HG02623 (cell line): ENCODE measurements around the gene WIPF3.

Experiments
- ATAC-seq: cut with Tn5 transposase; IDR thresholded peaks from one replicate; pipeline ENCODE4 v1.9.1; 2021; ENCODE audit warnings: moderate library complexity; ENCODE audit not compliant: unreplicated experiment

Gene WIPF3

DNA sequence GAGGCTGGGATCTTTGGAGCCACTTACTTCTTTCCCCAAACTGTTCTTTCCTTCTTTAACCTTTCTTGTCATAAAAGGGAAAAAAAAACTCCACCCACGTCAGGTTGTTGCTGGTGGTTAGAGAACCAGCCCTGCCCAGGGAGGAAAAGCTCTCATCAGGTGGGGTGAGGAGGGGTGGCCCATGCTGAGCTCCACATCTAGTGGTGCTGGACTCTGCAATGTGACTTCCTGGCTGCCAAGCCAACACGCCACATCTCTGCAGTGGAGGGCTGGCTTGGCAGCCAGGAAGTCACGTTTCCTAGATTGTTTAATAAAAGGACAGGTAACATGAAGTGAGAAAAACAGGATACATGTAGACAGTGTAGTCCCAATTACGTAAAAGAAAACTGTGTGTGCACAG lies 37.4 kb downstream of the WIPF3 start:
- ATAC-seq: no peak

GRCh38 chr7:29844559-29844958 lies 38.3 kb downstream of the WIPF3 start:
- ATAC-seq: no peak

GRCh38 chr7:29847496-29847895 lies 41.2 kb downstream of the WIPF3 start:
- no peak for ATAC-seq

- ATAC-seq: no peak
Observed at GRCh38 chr7:29847916-29848315, 41.6 kb downstream of the WIPF3 start.

DNA sequence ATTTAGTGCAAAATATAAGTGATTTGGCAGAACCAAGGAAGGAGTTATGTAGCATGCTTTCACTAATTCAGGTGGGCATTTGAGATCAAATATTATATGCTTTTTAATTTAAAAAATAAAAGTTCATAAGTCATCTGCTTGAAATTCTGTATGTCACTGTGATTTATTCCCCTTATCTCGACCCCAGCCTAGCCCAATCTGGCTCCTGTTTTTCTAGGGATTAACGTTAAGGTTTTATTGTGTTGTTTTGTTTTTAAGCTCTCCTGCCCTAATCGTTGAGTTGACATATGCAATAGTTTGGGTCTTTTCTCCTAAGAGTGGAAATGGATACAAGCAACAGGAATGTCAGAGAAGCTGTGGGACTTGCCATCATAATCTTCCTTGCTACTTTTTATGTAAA lies 42.6 kb downstream of the WIPF3 start:
- no peak for ATAC-seq

DNA sequence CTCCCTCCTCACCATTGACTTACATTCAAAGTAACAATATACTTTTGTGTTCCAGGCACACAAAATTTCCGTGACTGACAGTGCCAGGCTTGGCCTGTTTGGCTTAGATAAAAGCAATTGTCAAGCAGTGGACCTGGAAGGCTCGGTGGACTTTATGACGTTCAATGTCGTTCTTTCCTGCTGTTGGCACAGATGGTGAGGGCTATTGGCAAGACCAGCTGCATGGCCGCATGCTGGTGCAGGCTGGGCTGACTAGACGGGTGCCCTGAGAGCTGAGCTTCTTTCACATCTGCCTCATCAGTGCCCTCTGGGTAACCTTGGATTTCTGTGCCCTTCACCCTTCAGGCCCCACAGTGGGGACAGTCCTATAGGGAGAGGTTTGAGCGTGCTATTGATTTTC lies 45.2 kb downstream of the WIPF3 start:
- no peak for ATAC-seq

DNA sequence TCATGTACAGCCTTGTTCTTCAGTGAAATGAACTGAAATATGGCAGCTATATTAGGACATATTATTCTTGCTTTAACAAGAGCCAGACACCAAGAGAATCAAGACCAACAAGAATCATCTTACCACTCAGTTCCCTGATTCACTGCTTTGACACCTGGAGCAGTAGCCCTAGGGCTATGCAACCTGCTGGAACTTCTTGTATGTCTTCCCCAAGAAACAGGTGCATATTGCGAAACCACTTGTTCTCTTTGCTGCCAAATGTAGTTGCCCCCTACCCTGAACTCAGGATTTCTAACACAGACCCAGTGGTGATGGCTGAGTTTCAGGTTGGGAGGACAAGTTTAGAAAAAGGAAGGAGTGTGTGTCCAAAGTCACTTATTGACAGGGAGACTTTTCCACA lies 46.1 kb downstream of the WIPF3 start:
- no peak for ATAC-seq

- ATAC-seq: no peak
Observed at GRCh38 chr7:29853072-29853471, 46.8 kb downstream of the WIPF3 start.

- no peak for ATAC-seq
Observed at GRCh38 chr7:29853789-29854188, 47.5 kb downstream of the WIPF3 start.

GRCh38 chr7:29854257-29854938 lies 48.1 kb downstream of the WIPF3 start:
- no peak for ATAC-seq

GRCh38 chr7:29857654-29858053 lies 51.3 kb downstream of the WIPF3 start:
- ATAC-seq: no peak

GRCh38 chr7:29858191-29858951 lies 52.1 kb downstream of the WIPF3 start:
- ATAC-seq: no peak

GRCh38 chr7:29859104-29859503 lies 52.8 kb downstream of the WIPF3 start:
- ATAC-seq: no peak

DNA sequence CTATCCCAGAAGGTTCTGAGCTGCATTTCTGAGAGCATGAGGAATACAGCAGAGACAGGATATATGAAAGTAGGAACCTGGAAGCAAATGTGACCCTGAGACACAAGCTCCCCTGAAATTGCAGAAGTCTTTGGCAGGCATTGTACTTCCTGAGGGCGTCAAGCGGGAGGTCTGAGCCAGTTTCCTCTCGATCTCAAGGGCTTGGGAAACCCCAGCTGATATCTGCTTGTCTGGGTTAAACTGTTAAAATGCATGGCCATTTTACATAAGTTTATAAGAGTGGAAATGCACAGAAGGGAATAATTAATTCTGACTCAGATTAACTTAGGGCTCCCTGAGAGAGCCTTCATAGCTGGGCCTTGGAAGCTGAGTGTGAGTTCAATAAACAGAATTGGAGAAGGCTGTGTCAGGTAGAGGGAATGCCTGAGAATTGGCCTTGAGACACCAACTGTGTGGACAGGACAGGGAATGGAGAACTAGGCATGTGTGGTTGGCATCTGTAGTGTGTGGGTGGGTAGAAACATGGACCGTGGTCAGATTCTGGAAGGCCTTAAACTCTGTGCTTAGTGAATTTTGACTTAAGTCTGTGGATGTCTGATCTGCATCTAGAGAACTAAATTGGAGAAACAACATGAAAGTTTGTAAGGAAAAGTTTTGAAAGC lies 53.3 kb downstream of the WIPF3 start:
- ATAC-seq: no peak

GRCh38 chr7:29860186-29860585 lies 53.9 kb downstream of the WIPF3 start:
- no peak for ATAC-seq

DNA sequence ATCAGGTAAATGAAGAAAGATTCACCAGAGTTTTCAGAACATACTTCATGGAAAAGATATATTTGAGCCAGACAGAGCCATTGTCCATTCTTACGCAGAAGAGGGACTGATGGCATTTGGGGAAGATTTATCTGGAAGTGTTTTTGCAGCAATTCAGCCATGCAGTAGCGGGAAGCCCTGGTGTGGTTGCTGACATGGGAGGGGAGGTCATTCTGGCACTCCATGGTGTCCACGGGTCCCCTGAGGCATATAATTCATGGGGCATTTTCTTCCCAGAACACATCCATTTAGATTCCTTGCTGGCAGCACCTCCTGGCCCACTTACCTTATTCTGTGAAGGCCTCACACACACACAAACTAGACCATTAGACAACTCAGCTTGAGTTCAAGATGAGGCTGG lies 55.6 kb downstream of the WIPF3 start:
- ATAC-seq: no peak

DNA sequence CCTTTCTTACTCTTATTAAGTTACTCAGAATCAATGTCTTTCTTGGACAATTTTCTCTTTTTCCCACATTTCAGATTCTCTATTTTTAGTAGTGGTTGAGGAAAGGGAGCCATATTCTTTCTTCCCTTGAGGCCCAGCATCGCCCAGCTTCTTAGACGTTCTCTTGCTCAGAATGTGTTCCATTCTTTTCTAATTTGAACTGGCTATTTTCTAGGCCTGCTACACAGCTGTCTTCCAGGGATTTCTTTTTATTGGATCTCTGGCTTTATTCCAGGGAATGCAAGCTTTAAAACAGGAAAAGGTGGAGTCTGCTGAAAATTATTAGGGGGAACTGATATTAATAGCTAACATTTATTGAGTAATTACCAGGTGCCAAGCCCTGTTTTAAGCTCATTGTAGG lies 58.3 kb downstream of the WIPF3 start:
- no peak for ATAC-seq

- no peak for ATAC-seq
Observed at GRCh38 chr7:29865526-29865925, 59.2 kb downstream of the WIPF3 start.

DNA sequence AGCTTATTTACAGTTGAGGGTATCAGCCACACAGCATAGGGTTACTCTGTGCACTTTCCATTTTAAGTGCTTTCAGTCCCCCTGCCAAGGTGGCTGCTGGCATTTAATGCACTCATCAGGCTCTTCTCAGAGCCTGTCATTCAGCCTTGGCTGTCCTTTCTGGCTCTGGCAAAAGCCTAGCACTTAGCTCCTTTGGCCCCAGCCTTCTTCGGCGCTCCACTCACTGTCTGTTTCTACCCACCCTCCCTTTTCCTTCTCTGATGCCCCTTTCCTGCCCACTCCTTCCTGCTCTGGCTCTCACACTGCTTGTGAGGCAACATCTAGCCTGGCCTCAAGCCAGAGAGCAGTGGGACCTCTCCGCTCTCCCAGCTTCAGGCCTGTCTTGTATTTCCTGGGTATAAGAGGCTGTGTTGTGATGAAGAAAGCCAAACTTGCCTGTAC lies 60.2 kb downstream of the WIPF3 start:
- ATAC-seq: no peak

GRCh38 chr7:29871787-29872398 lies 65.6 kb downstream of the WIPF3 start:
- no peak for ATAC-seq

DNA sequence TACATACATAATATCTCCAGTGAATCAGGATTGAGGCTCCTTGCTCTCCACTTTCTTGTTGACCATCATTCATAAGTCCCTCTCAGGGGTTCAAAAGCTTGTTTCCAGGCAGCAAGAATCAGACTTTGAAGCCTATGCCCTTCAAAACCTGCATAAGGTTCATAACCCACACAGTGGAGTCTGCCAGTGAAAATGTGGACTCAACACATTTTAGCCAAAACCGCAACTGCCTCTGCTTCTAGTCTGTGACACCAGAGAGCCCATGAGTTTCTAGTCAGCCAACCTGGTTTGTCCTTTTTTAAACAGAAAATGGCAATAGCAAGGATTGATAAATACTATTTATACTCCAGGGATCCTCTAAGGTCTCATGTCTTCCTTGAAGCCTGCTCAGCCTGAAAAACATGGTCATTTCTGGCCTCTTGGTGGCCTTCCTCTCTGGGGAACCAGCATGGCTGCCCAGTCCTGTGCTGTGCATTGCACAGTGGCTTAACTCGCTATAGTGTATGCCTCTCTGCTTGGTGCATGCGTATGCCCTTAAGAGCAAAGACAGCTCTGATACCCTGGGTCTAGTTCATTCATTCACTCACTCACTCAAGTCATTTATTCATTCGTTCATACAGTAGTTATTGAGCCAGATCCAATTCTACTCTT lies 67.5 kb downstream of the WIPF3 start:
- no peak for ATAC-seq
